Karpas-422 (cell line): ENCODE results near the gene CITED1. TPM values are rescaled to one million over a fixed set of nuclear protein-coding genes. Genes with fewer than 3 reads are reported as not detected.
A peak's percentile ranks its signal among the peaks of the same experiment; 100 is the strongest.

Experiments used
- DNase-seq: peaks from one replicate; pipeline ENCODE4 v3.0.0-alpha.2; 2015
- H2AFZ ChIP-seq: fragments of 200-600 bp; sonication (generic); 2 replicates; pipeline ENCODE4 v1.6.1; 2014; ENCODE audit warnings: antibody characterized with exemption, low read length, mixed read lengths
- H3K27ac ChIP-seq: fragments of 200-600 bp; sonication (generic); 2 replicates; pipeline ENCODE4 v1.5.1; 2014; ENCODE audit warnings: mild to moderate bottlenecking, low read length, moderate library complexity
- H3K27me3 ChIP-seq: fragments of 200-600 bp; sonication (generic); 2 replicates; pipeline ENCODE4 v1.6.1; 2014; ENCODE audit warnings: low read length, mixed read lengths
- H3K36me3 ChIP-seq: fragments of 200-600 bp; sonication (generic); 2 replicates; pipeline ENCODE4 v1.6.1; 2014; ENCODE audit warnings: low read length, mixed read lengths; ENCODE audit not compliant: insufficient read depth
- H3K4me1 ChIP-seq: fragments of 200-600 bp; sonication (generic); 2 replicates; pipeline ENCODE4 v1.6.1; 2014; ENCODE audit warnings: mild to moderate bottlenecking, low read length, mixed read lengths
- H3K4me2 ChIP-seq: fragments of 200-600 bp; sonication (generic); 2 replicates; pipeline ENCODE4 v1.6.1; 2014; ENCODE audit warnings: low read length, low read depth, mild to moderate bottlenecking; ENCODE audit not compliant: poor library complexity, severe bottlenecking
- H3K4me3 ChIP-seq: fragments of 200-600 bp; sonication (generic); 2 replicates; pipeline ENCODE4 v1.5.1; 2014; ENCODE audit warnings: mild to moderate bottlenecking, antibody characterized with exemption, low read length, mixed read lengths
- H3K79me2 ChIP-seq: fragments of 200-600 bp; sonication (generic); 2 replicates; pipeline ENCODE4 v1.6.1; 2014; ENCODE audit warnings: mild to moderate bottlenecking, low read length, mixed read lengths
- H3K9ac ChIP-seq: fragments of 200-600 bp; sonication (generic); 2 replicates; pipeline ENCODE4 v1.6.0; 2014; ENCODE audit warnings: low read length
- H3K9me2 ChIP-seq: fragments of 200-600 bp; sonication (generic), shearing (Covaris generic); replicated peaks from 2 replicates; pipeline ENCODE4 v1.6.0; 2014; ENCODE audit warnings: mild to moderate bottlenecking, low read length, moderate library complexity; ENCODE audit not compliant: insufficient read depth
- H3K9me3 ChIP-seq: fragments of 300-700, 200-600 bp; sonication (generic); 2 replicates; pipeline ENCODE4 v1.6.1; 2014; ENCODE audit warnings: low read length, mixed read lengths
- H4K20me1 ChIP-seq: fragments of 200-600 bp; sonication (generic); 2 replicates; pipeline ENCODE4 v1.6.1; 2014; ENCODE audit warnings: mild to moderate bottlenecking, antibody characterized with exemption, low read length, low read depth; ENCODE audit not compliant: insufficient read depth
- total RNA-seq: library from RNA; depleted of rRNA; stranded (reverse); fragments of >200 nt; shearing (Covaris generic); gene quantifications from 2 replicates; pipeline ENCODE4 v1.2.3, GENCODE V29; 2014; ENCODE audit warnings: low replicate concordance

Gene CITED1
- total RNA-seq, 1 experiment from 2014 or later, result 0.26 TPM

GRCh38 chrX:72282302-72282701, 23.4 kb downstream of the CITED1 start:
- Histone ChIP-seq H3K9ac (no peak overlapping the region), H3K4me2 (no peak overlapping the region), H3K79me2 (no peaks in the 10 kb centered on the region), H3K36me3 (no peaks in the 10 kb centered on the region), H3K9me3 (no peaks in the 10 kb centered on the region), H3K9me2 (no peaks in the 10 kb centered on the region), H3K4me3 (no peak overlapping the region), H4K20me1 (no peaks in the 10 kb centered on the region), H3K27ac (no peak overlapping the region), H3K4me1 (no peaks in the 10 kb centered on the region; the same call in 1 of the 2 replicates), H2AFZ (no peak overlapping the region), H3K27me3 (no peaks in the 10 kb centered on the region)
- DNase-seq, result no peak

GRCh38 chrX:72280321-72280845, 25.3 kb downstream of the CITED1 start:
- H3K27me3 ChIP-seq, result no peaks in the 10 kb centered on the region
- peaks cover 16% of the 10 kb centered on the region for H3K79me2 ChIP-seq
- no peak overlapping the region for H3K4me2 ChIP-seq
- no peak overlapping the region for H2AFZ ChIP-seq
- no peak overlapping the region for H3K9ac ChIP-seq
- H3K4me3 ChIP-seq, result no peak overlapping the region
- no peak for DNase-seq
- H3K27ac ChIP-seq, result no peak overlapping the region
- H4K20me1 ChIP-seq, result peaks cover 14% of the 10 kb centered on the region
- H3K36me3 ChIP-seq, result peaks cover 12% of the 10 kb centered on the region
- no peaks in the 10 kb centered on the region for H3K9me2 ChIP-seq
- H3K4me1 ChIP-seq, result peaks cover 8% of the 10 kb centered on the region
- H3K9me3 ChIP-seq, result no peaks in the 10 kb centered on the region

GRCh38 chrX:72276478-72276953, 29.2 kb downstream of the CITED1 start:
- Histone ChIP-seq H3K4me1 (peaks cover 21% of the 10 kb centered on the region), H4K20me1 (peaks cover 36% of the 10 kb centered on the region), H3K9me3 (no peaks in the 10 kb centered on the region), H3K79me2 (peaks cover 28% of the 10 kb centered on the region), H3K27ac (peak overlapping the region; percentile 81), H3K4me3 (peak overlapping the region; percentile 84), H3K9ac (peak overlapping the region; percentile 87), H3K9me2 (no peaks in the 10 kb centered on the region), H2AFZ (no peak overlapping the region), H3K36me3 (peaks cover 50% of the 10 kb centered on the region), H3K4me2 (peak overlapping the region; percentile 78), H3K27me3 (no peaks in the 10 kb centered on the region)
- DNase-seq, result peak; percentile 57

- Histone ChIP-seq H2AFZ (no peak overlapping the region), H3K4me2 (peak overlapping the region; percentile 78), H3K9me2 (no peaks in the 10 kb centered on the region), H3K9me3 (no peaks in the 10 kb centered on the region), H3K4me1 (peaks cover 21% of the 10 kb centered on the region), H3K27me3 (no peaks in the 10 kb centered on the region), H3K79me2 (peaks cover 28% of the 10 kb centered on the region), H3K4me3 (no peak overlapping the region), H3K36me3 (peaks cover 60% of the 10 kb centered on the region), H4K20me1 (peaks cover 41% of the 10 kb centered on the region), H3K27ac (no peak overlapping the region), H3K9ac (no peak overlapping the region)
- DNase-seq, result no peak
These were observed 31.2 kb downstream of the CITED1 start for GRCh38 chrX:72274526-72274925.

GRCh38 chrX:72273718-72274117, 32.0 kb downstream of the CITED1 start:
- Histone ChIP-seq H3K79me2 (peaks cover 28% of the 10 kb centered on the region), H2AFZ (no peak overlapping the region), H3K36me3 (peaks cover 66% of the 10 kb centered on the region), H3K27me3 (no peaks in the 10 kb centered on the region), H3K27ac (no peak overlapping the region), H3K9ac (no peak overlapping the region), H3K4me2 (peak overlapping the region; percentile 78), H3K9me3 (no peaks in the 10 kb centered on the region), H3K4me3 (no peak overlapping the region), H3K4me1 (peaks cover 21% of the 10 kb centered on the region), H4K20me1 (peaks cover 41% of the 10 kb centered on the region), H3K9me2 (no peaks in the 10 kb centered on the region)
- DNase-seq, result no peak

GRCh38 chrX:72272868-72273267, 32.8 kb downstream of the CITED1 start:
- Histone ChIP-seq H3K27ac (no peak overlapping the region), H3K27me3 (no peaks in the 10 kb centered on the region), H3K36me3 (peaks cover 72% of the 10 kb centered on the region), H3K4me1 (peaks cover 21% of the 10 kb centered on the region), H3K9ac (no peak overlapping the region), H3K79me2 (peaks cover 28% of the 10 kb centered on the region), H3K4me3 (no peak overlapping the region), H3K9me3 (no peaks in the 10 kb centered on the region), H3K9me2 (no peaks in the 10 kb centered on the region), H4K20me1 (peaks cover 41% of the 10 kb centered on the region), H2AFZ (no peak overlapping the region), H3K4me2 (no peak overlapping the region)
- no peak for DNase-seq

GRCh38 chrX:72271812-72272211, 33.9 kb downstream of the CITED1 start:
- H3K9me3 ChIP-seq, result no peaks in the 10 kb centered on the region
- no peak overlapping the region for H3K4me3 ChIP-seq
- peaks cover 46% of the 10 kb centered on the region for H4K20me1 ChIP-seq
- H2AFZ ChIP-seq, result no peak overlapping the region
- H3K4me1 ChIP-seq, result peaks cover 21% of the 10 kb centered on the region
- H3K36me3 ChIP-seq, result peaks cover 72% of the 10 kb centered on the region
- no peak overlapping the region for H3K27ac ChIP-seq
- H3K4me2 ChIP-seq, result no peak overlapping the region
- H3K27me3 ChIP-seq, result no peaks in the 10 kb centered on the region
- DNase-seq, result no peak
- H3K9me2 ChIP-seq, result no peaks in the 10 kb centered on the region
- no peak overlapping the region for H3K9ac ChIP-seq
- peaks cover 26% of the 10 kb centered on the region for H3K79me2 ChIP-seq

GRCh38 chrX:72271091-72271788, 34.5 kb downstream of the CITED1 start:
- H3K9me3 ChIP-seq, result no peaks in the 10 kb centered on the region
- no peaks in the 10 kb centered on the region for H3K27me3 ChIP-seq
- H3K9ac ChIP-seq, result no peak overlapping the region
- H3K4me2 ChIP-seq, result no peak overlapping the region
- no peaks in the 10 kb centered on the region for H3K9me2 ChIP-seq
- H4K20me1 ChIP-seq, result peaks cover 41% of the 10 kb centered on the region
- H3K4me1 ChIP-seq, result peaks cover 21% of the 10 kb centered on the region
- peaks cover 20% of the 10 kb centered on the region for H3K79me2 ChIP-seq
- H2AFZ ChIP-seq, result no peak overlapping the region
- H3K4me3 ChIP-seq, result no peak overlapping the region
- H3K27ac ChIP-seq, result no peak overlapping the region
- peaks cover 69% of the 10 kb centered on the region for H3K36me3 ChIP-seq
- no peak for DNase-seq
